Activated T-cell treated with anti-CD3 and anti-CD28 coated beads, Interleukin-2, amount 50 U/mL, for 72 hours (primary cell): Measurements from ENCODE around the gene FAM234A. TPM values are rescaled to one million over a fixed set of nuclear protein-coding genes. Genes with fewer than 3 reads are reported as not detected.
"Not testable (repeated sequence)": the region's sequence is repeated elsewhere in the genome, so short reads cannot be mapped to it uniquely, and the experiment has no call there.

ENCODE experiments used
- ATAC-seq, 2 donors: fragments of 150-1000 bp; cut with Tn5 transposase; replicated peaks in 1 of 2; 2 replicates each; pipeline ENCODE4 v1.10.0; 2021; ENCODE audit warnings: moderate library complexity in 2 of 2, mild to moderate bottlenecking in 1 of 2
- DNase-seq, 2 donors: peaks; one replicate each; pipeline ENCODE4 v3.0.0; 2021 to 2022; ENCODE audit warnings: mixed read lengths in 1 of 2
- H3K27ac Mint-ChIP-seq: one replicate; pipeline ENCODE4 v1.8.0; 2022; ENCODE audit warnings: mild to moderate bottlenecking, moderate library complexity, mixed read lengths
- H3K27me3 Mint-ChIP-seq: one replicate; pipeline ENCODE4 v1.8.0; 2022; ENCODE audit warnings: low read depth, mixed read lengths
- H3K36me3 Mint-ChIP-seq, 2 donors: one replicate each; pipeline ENCODE4 v1.8.0; 2022; ENCODE audit warnings: mixed read lengths in 2 of 2, mild to moderate bottlenecking in 1 of 2; ENCODE audit not compliant: insufficient read depth in 2 of 2
- H3K4me1 Mint-ChIP-seq: one replicate; pipeline ENCODE4 v1.8.0; 2022; ENCODE audit warnings: low read depth, mixed read lengths
- H3K4me3 Mint-ChIP-seq, 2 donors: one replicate each; pipeline ENCODE4 v1.8.0; 2022; ENCODE audit warnings: mild to moderate bottlenecking in 2 of 2, mixed read lengths in 2 of 2, moderate library complexity in 2 of 2
- H3K9me3 Mint-ChIP-seq, 2 donors: one replicate each; pipeline ENCODE4 v1.8.0; 2022; ENCODE audit warnings: mixed read lengths in 2 of 2
- total RNA-seq, 2 donors: library from RNA; stranded (reverse); gene quantifications; one replicate each; pipeline ENCODE4 v1.2.3, GENCODE V29; 2022

FAM234A gene
- total RNA-seq, 2 donors from 2014 or later: 20.9 to 26.6 TPM

DNA sequence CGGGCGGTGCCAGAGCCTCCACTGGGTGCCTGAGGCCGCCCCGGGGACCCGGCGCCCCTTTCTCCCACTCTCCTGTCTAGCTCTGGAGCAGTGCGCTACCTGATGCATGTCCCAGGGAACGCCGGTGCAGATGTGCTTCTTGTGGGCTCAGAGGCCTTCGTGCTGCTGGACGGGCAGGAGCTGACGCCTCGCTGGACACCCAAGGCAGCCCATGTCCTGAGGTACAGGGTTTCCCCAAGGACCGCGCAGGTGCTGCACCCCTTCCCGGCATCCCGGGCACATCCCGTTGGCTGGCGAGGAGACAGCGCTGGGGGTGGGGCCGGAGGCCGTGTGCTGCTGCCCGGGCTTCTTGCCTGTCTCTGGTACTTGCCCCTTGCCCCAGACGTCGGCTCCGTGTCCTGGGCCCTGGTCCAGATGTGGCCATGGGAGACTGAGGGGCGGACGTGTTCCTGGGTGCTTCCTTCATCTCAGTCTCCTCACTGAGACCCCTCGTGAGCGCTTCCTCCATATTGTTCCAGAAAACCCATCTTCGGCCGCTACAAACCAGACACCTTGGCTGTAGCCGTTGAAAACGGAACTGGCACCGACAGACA lies 28.7 kb downstream of the FAM234A start:
- ATAC-seq (no peak), DNase-seq (no peak)
- Mint-ChIP-seq H3K27me3 (no peaks in the 10 kb centered on the region), H3K4me3 (no peak overlapping the region), H3K36me3 (no peaks in the 10 kb centered on the region), H3K27ac (no peak overlapping the region), H3K9me3 (peaks cover 0 to 4% of the 10 kb centered on the region in 2 donors), H3K4me1 (no peaks in the 10 kb centered on the region)

- H3K4me1 Mint-ChIP-seq: no peaks in the 10 kb centered on the region
- H3K9me3 Mint-ChIP-seq: peaks cover 0 to 4% of the 10 kb centered on the region in 2 donors
- no peaks in the 10 kb centered on the region for H3K36me3 Mint-ChIP-seq
- H3K27me3 Mint-ChIP-seq: no peaks in the 10 kb centered on the region
- H3K4me3 Mint-ChIP-seq: no peak overlapping the region
- ATAC-seq (no peak), DNase-seq (no peak)
- H3K27ac Mint-ChIP-seq: no peak overlapping the region
Observed at GRCh38 chr16:263944-264343, 29.3 kb downstream of the FAM234A start.

- H3K4me3 Mint-ChIP-seq: no peak overlapping the region
- DNase-seq (no peak), ATAC-seq (no peak)
- H3K9me3 Mint-ChIP-seq: peaks cover 0 to 4% of the 10 kb centered on the region in 2 donors
- H3K27ac Mint-ChIP-seq: no peak overlapping the region
- no peaks in the 10 kb centered on the region for H3K36me3 Mint-ChIP-seq
- H3K4me1 Mint-ChIP-seq: no peaks in the 10 kb centered on the region
- no peaks in the 10 kb centered on the region for H3K27me3 Mint-ChIP-seq
Observed at GRCh38 chr16:264440-264951, 29.9 kb downstream of the FAM234A start.

- Mint-ChIP-seq H3K27ac (no peak overlapping the region), H3K27me3 (no peaks in the 10 kb centered on the region), H3K9me3 (peaks cover 0 to 4% of the 10 kb centered on the region in 2 donors), H3K36me3 (no peaks in the 10 kb centered on the region), H3K4me3 (no peak overlapping the region), H3K4me1 (no peaks in the 10 kb centered on the region)
- no peak for DNase-seq
- ATAC-seq: no peak
Observed at GRCh38 chr16:265002-265529, 30.4 kb downstream of the FAM234A start.

DNA sequence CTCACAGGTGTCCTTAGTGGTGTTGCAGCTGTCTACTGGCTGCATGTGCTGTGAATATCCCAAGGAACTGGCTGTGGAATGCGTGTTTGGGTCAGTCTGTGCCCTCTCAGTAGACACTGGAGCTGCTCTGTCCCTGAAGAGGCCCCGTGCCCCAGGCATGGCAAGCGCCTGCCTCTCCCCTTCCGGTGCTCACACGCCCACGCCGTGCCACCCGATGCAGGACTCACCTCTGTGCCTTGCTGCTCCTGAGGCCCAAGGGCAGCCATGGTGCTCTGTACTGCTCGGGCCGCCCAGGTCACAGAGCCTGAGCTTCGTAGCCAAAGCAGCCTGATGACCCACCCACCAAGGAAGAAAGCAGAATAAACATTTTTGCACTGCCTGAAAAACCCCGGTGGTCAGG lies 31.1 kb downstream of the FAM234A start:
- Mint-ChIP-seq H3K4me1 (no peaks in the 10 kb centered on the region), H3K36me3 (no peaks in the 10 kb centered on the region), H3K27ac (no peak overlapping the region), H3K4me3 (no peak overlapping the region), H3K9me3 (peaks cover 0 to 4% of the 10 kb centered on the region in 2 donors), H3K27me3 (no peaks in the 10 kb centered on the region)
- peak in 1 of 2 donors; percentile 47 for ATAC-seq
- DNase-seq: no peak

DNA sequence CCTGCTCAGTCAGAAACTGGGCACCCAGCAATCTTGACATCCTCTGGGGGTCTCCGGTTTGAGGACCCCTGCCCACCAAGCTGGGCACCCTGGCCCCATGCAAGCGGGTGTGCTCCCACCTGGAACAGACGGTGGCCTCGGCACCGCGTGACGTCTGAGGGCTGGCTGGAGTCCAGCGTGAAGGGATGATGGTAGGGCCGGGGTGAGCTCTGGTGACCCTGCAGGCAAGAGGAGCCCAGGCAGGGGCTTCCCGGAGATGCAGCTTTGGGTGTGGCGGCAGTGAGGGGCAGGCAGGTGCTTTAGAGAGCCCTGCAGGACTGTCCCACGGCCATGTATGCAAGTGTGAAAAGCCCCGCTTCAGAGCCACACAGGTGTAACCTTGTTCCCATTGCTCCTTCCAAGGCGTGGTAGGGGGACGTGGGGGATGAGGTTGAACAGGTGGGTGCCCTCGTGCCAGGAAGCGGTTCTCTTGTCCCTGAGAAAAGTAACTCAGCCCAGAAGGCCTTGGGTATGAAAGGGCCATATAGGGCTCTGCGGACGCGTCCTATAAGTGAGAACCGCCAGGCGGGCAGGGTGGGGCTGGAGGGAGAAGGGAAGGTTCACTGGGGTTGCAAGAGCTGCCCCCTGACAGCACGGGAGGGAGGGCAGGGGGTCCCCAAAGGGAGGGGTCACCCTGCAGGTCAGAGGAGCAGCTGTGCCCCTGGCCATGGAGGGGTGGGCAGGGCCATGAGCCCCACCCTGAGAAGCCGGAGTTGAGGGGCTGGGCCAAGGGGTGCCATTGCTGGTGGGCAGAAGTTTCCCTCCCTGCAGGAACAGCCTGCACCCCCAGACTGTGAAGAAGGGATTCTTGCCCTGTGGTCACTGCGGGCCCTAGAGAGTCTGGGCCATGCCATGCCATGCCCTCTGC lies 31.9 kb downstream of the FAM234A start:
- no peak overlapping the region for H3K4me3 Mint-ChIP-seq
- ATAC-seq (no peak), DNase-seq (no peak)
- no peaks in the 10 kb centered on the region for H3K27me3 Mint-ChIP-seq
- no peak overlapping the region for H3K27ac Mint-ChIP-seq
- H3K36me3 Mint-ChIP-seq: no peaks in the 10 kb centered on the region
- no peaks in the 10 kb centered on the region for H3K4me1 Mint-ChIP-seq
- peaks cover 0 to 4% of the 10 kb centered on the region in 2 donors for H3K9me3 Mint-ChIP-seq

GRCh38 chr16:267562-267961 lies 32.9 kb downstream of the FAM234A start:
- H3K27me3 Mint-ChIP-seq, H3K36me3 Mint-ChIP-seq, H3K4me1 Mint-ChIP-seq, H3K9me3 Mint-ChIP-seq, H3K4me3 Mint-ChIP-seq, ATAC-seq, DNase-seq, H3K27ac Mint-ChIP-seq: not testable (repeated sequence)

DNA sequence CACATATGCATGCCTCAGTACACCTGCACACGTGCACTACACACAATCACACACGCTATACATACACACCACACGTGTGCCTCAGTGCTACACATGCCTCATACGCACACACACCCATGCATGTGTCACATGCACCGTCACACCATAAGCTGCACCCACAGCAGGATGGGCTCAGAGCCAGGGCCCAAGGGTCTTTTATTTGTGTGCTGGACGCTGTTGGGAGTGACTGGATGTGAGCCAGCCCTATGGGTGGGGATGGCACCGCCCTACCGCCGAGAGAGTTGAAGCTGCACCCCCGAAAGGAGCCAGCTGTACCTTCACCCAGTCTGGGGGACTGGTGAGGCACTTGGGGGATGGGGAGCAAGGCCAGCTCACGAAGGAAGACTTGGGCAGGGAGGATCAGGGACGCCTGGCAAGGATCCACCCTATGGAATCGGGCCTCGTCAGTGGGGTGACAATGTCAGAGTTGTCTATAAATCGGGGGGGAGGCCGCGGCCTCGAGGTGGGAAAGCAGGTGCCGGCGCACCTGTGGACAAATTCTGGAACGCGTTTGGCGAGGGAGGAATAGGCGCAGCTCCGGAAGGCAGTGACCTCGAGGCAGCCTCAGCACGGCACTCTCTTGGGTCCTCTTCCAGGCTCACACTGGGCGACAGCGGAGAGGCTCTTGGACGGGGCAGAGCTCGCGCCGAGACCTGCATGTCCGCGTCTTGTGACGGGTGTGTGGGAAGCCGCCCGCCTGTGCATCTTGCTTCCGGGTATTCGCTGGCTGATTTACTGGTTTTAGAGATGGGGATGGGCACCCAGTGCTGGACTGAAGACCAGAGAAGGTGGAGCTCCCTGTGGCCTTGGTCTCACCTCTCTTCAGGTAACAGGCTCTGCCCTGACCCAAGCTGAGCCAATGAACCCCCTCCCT lies 33.8 kb downstream of the FAM234A start:
- Mint-ChIP-seq H3K36me3 (no peaks in the 10 kb centered on the region), H3K4me1 (no peaks in the 10 kb centered on the region), H3K27ac (no peak overlapping the region), H3K27me3 (no peaks in the 10 kb centered on the region), H3K9me3 (peaks cover 0 to 4% of the 10 kb centered on the region in 2 donors), H3K4me3 (no peak overlapping the region)
- no peak for DNase-seq
- ATAC-seq: no peak

GRCh38 chr16:269061-269796 lies 34.6 kb downstream of the FAM234A start:
- Mint-ChIP-seq H3K27me3 (no peaks in the 10 kb centered on the region), H3K4me3 (no peak overlapping the region), H3K27ac (no peak overlapping the region), H3K36me3 (no peaks in the 10 kb centered on the region), H3K4me1 (no peaks in the 10 kb centered on the region), H3K9me3 (peaks cover 0 to 4% of the 10 kb centered on the region in 2 donors)
- ATAC-seq (no peak), DNase-seq (no peak)

DNA sequence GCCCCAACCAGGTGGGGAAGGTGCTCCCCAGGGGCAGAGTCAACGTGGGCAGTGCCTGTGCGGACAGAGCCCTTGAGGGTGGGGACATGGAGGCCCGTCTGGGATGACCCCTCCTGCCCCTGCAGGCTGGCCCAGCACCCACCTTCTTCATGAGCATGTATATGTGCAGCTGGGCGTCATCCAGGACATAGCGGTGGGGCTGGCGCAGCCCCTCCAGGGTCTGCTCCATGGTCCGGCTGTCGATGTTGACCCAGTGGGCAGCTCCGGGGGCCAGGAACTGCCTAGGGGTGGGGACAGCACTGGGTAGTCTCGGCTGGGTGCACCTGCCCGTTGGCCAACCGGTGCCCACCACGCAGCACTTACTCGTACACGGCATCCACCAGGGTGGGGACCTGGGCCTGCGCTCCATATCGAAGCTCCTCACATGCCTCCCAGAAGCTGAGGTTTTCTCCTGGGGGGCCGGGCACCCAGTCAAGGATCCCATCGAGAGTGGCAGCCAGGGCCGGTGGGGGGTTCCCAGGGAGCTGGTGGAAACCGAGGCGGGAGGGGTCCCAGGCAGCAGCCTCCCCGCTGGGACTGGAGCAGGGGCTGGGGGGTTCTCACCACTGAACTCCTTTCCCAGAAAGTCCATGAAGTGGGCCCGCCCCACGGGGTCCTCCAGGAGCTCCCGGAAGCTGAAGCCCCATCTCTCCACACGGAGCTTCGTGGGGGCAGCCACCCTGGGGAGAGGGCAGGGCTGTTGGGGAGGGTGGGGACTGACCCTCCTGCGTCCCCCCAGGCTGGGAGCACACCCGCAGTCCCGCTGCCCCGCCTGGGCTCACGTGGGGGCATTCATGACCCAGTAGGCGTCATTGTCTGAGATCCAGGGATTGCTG lies 36.0 kb downstream of the FAM234A start:
- ATAC-seq (no peak), DNase-seq (no peak)
- Mint-ChIP-seq H3K9me3 (peaks cover 0 to 4% of the 10 kb centered on the region in 2 donors), H3K36me3 (no peaks in the 10 kb centered on the region), H3K4me1 (no peaks in the 10 kb centered on the region), H3K4me3 (no peak overlapping the region), H3K27ac (no peak overlapping the region), H3K27me3 (no peaks in the 10 kb centered on the region)

DNA sequence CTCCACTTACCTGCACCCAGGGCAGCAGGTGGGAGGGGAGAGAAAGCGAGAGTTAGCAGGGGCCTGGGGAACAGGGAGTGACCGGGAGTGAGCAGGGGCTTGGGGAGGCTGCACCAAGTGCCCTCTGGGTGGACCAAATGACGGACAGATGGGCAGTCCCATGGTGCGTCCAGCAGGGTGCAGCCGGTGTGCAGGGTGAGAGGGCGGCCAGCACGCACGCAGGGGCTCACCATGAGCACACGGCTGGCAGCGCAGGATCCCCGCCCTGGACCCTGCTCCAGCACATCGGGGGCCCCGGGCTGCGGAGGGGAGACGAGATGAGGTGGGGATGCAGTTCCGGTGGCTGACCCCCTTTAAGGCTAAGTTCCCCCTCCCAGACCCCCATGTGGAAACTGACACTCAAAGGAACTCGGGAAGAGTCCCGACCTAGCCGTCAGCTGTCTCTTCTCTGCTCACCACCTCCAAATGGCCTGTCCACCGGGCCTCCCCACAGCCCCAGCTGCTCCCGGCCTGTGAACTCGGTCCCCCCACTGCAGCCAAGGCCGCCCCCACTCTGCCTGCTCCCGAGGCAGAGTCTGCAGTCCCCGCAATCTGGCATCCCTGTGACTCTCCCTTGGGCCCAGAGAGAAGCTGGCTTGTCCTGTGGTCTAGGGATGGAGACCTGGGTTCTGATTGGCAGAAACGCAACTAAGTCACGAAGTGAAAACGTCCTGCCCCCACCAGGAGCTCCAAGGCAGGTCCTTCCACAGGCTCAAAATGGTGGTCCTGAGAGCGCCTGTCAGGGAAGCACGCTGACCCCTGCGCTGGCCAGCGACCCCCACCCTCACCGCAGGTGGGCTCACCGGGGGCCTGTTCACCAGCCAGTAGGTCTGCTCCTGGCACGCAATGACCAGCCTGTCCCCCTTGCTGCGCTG lies 38.3 kb downstream of the FAM234A start:
- H3K9me3 Mint-ChIP-seq: peaks cover 0 to 1% of the 10 kb centered on the region in 2 donors
- no peak overlapping the region for H3K4me3 Mint-ChIP-seq
- H3K27ac Mint-ChIP-seq: no peak overlapping the region
- no peaks in the 10 kb centered on the region for H3K4me1 Mint-ChIP-seq
- no peaks in the 10 kb centered on the region for H3K36me3 Mint-ChIP-seq
- DNase-seq: no peak
- H3K27me3 Mint-ChIP-seq: peaks cover 14% of the 10 kb centered on the region
- no peak for ATAC-seq
